Activated CD8-positive, alpha-beta memory T cell treated with anti-CD3 and anti-CD28 coated beads, Interleukin-2, amount 50 U/mL, for 24 hours (primary cell): ENCODE measurements around the gene BGN.

ENCODE experiments used
- DNase-seq: peaks from one replicate; pipeline ENCODE4 v3.0.0-alpha.2; 2020; ENCODE audit errors: extremely low read depth

Gene BGN

DNA sequence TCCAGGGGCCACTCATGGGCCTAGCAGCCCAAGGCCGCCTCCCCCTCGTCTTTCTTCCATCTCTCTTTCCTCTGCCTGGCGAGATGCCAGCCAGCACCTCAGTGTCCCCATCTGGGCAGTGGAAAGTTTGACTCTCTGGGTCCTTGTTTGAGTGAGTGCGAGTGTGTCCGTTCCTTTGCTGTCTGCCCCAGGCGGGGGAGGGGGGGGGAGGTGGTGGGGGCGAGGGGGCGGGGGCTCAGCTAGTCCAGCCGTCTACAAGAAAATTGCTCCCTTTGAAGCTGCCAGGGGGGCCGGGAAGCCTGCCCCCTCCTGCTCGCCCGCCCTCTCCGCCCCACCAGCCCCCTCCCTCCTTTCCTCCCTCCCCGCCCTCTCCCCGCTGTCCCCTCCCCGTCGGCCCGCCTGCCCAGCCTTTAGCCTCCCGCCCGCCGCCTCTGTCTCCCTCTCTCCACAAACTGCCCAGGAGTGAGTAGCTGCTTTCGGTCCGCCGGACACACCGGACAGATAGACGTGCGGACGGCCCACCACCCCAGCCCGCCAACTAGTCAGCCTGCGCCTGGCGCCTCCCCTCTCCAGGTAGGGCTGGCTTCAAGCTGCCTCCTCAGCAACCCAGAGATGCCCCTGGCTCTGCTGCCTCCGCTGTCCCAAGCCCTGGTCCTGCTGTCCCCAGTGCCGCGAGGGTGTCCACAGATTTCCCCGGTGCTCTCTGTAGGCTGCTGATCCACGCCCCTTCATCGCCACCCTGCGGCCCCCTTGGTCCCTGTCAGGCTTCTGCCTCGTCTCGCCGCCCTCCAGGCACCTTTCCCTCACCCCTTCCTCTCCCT is at the start of gene BGN:
Gene BGN (plus strand): TSS at position 440 of the 821 bp plus-strand sequence. CDS start 9,652 bp downstream, outside the sequence.
- no peak for DNase-seq

DNA sequence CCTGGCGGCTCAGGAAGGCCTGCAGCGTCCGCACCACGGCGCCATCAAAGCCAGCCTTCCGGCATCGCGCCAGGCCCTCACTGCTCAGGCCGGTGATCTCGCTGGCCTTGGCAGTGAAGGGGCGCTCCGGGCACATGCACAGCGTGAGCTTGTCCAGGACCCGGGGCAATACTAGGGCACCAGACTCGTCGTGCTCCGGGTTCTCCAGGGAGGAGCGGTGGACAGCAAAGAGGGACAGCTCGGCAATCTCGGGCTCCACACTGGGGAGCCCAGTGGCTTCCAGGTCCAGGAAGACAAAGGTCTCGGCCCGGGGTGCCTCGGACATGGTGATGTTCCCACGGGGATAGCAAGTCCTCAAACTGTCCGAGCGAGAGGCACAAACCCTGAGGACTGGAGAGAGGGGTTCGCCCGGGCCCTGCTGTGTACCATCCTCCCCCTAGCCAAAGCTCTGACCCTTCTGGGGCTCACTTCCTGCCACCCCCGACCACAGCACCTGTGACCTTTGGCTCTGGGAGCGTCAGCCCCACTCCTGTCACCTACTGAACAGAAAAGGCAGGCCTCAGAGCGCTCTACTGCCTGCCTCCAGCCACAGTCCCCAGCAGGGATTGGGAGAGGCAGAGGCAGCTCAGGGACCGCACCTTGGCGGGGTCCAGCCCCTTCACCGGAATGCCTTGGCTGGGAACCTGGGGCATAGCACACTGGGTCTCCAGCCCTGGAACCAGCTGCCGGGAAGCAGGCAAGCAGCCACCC is 49.5 kb upstream of the BGN start:
- DNase-seq: no peak

DNA sequence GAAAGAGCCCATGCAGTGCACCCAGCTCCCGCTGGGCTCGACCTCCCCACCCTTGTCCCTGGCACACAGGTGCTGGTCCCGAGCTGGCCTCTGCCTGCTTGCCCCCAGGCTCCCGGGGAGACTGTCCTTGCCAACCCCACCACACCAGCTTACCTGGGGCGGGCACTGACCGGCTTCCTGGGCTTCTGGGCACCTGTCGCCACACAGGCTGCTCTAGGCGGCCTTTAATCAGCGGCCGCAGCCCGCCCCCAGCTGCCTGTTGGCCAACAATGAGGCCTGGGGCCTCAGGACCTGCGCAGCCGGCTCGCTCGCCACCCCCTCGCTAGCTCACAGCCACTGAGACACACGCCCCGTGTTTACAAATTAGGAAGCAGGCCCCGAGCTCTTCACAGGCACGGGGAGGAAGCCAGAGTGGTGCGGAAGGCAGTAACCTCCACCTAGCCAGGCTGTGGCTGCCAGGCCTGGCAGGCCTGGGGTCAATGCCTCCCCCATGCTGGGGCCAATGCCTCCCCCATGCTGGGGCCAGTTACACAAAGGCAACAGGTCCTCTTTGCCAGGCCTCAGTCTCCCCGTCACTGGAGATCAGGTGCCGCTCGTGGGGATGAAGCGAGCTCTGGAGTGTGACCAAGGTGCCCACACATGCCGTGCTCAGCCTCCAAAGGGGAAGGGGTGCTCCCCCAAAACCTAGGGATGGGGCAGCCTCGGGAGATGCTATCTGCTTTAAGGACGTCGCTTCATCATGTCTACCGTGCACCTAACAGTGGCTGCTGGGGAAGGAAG is 48.7 kb upstream of the BGN start, which contains the start of gene TREX2:
Gene TREX2 (minus strand): TSS at position 201 of the 780 bp plus-strand sequence. CDS start 626 bp downstream, outside the sequence.
- DNase-seq: no peak

DNA sequence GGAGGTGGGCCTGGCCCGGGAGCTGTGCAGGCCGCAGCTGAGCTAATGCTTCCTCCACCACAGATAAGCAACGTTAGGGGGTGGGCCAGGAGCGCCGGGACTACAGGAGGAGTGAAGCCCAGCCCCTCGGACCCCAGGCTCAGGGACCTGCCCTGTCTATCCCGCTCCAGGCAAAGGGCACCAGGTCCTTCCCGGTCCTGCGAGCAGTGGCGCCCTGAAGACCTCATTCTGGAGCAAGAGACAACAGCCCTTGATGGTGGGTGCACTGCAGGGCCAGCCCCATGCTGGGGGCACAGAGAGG is 48.2 kb upstream of the BGN start:
- no peak for DNase-seq

DNA sequence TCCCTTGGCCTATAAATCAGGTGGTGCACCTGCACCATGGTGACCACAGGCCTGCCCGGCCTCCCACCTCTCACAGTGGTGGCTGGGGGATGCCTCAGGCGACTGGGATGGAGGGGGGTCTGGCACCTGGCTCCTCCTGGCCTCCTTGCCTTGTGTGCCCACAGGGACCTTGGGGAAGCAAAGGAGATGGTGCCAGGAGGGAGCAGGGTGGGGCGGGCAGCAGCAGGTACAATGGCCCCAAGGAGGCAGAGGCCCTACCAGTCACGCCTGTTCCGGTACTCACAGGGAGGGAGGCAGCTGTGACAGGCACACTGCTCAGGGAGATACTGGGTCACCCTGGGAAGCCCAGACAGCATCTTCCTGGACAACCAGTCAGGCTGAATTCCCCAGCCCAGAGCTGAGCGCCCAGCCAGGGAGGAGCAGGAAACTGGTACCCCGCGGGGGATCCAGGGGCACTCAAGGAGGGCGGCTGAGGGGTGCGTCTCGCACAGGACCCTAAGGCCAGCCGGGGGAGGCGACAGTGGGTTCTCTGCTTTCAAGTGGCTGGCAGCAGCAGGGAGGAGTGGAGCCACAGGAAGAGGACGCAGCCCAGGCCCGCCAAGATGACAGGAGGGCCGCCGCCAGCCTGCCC is 47.7 kb upstream of the BGN start:
- no peak for DNase-seq

DNA sequence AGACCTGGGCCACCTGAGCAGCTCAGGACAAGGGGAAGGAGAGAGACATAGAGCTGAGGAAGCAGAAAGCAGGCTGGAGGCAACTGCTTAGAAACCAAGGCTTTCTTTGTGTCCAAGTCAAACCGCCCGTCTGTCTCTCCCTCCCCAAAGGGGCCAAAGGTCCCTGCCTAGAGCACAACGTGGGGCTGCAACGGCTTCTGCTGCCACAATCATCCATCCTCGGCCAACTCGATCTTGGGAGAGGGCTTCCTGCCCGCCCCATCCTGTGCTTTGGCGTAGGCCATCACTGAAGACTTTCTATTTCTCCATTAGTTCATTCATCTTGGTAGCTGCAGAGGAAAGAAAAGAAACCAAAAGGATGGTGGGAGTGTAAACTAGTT is 47.2 kb upstream of the BGN start:
- no peak for DNase-seq

DNA sequence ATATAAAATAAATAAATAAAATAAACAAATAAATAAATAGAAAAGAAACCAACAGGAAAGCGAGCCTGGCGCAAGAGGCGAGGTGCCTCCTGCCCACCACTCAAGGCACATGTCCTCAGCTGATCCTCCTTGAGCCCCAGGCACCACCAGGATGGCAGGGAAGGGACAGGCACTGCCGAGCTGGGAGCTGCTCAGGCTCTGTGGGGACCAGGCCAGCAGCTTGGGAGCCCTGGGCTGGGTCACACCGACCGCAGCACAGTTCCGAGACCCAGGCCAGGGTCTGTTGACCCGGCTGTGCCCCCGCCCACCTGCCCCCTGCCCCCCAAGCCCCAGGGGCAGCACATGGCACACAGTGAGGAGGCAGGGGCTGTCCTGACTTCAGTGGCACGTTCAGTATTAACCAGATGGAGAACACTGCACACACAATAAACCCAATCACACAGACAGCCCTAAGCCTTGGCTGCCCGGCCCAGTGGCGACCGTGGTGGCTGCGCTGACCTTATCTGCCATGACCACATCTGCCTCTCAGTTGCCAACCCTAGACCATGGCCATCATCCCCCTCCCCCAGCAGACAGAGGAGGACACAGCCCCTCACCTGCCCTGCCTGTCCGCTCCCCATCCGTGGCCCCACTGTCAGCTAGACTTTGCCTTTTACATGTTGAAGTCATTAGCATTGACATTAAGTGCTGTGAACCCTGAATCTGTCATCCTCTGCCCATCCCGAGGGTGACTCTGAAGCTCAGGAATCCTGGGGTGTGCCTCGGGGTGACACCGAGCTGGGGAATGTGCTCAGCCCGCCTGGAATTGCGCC is 46.0 kb upstream of the BGN start:
- DNase-seq: no peak

DNA sequence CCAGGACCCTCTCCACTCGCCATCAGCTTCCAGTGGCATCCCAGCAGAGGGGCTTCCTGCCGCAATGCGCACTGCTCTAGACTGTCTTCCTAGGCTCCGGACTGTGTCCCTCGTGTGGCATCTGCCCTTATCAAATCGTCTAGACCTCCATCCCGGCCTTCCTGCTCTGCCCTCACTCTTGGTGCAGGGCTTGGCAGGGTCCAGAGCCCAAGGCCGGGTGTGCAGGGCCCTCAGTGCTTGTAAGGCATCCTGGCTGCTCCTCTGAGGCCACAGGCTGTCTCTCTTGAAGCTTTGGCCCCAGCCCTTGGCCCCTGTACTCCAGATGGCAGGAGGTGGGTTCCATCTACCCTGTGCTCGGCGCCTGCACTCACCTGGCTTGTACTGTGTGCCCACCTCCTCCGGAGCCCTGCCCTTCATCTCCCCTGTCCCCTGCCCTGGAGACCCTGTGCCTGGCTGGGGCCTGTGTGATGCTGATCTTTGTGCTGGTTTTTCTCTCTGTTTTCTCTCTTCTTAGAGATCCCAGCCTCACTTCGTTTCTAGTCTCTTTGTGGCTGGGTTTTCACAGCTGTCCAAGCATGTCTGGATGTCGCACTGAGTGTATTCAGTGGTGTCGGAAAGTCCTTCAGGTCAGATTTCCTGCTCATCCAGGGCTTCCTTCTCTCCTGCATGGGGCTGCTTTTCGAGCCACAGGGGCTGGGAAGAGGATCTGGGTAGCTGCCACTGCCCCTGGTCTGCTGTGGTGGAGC is 45.2 kb upstream of the BGN start:
- DNase-seq: no peak

DNA sequence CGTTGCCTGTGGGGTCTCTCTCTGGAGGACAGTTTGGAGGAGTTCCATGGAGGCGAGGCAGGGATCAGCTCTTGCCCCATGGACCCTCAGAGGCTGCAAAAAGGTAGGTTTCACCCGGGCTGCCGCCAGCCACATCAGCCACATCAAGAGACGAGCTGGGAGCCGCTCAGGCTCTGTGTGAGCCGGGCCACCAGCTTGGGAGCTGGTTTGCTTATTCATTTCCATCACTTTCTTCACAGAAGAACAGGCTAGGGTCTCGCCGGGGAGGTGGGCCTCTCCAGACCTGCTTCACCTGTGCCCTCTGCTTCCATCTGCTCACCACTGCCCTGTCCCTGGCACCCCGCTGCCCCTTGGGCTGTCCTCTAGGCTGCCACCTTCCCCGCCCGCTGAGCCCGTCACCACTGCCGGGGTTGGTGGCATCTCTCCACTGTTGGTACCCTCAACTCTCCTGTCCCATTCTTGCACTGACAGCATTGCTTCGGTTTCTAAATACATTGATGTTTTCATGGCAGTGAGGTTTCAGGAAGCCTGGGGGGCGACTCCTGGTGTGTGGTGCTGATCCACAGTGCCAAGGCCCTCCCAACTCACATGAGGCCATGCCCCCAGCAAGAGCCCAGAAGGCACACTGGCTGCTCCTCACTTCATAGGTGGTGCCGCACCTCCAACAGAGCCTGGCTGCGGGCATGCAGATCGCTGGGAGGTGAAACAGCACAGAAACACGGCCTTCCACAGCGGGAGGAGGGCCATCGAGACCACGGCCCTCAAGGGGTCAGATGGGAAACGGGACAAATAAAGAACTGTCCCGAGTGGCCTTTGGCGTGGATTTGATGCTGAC is 44.4 kb upstream of the BGN start:
- no peak for DNase-seq

DNA sequence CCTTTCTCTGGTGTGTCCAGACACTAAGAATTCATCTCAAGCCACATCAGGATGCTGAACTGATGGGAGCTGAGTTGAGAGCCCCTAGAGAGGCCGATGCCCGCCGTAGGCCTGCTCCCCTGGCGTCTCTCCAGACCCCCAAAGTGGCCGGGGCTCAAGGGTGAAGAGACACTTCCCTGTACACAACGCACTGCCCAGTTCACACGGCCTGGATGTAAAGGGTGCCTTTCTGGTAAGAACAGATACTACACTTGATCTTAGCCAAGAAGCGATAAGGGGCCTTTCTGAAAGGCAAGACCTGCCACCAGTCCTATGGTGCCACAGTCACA is 43.9 kb upstream of the BGN start:
- no peak for DNase-seq

DNA sequence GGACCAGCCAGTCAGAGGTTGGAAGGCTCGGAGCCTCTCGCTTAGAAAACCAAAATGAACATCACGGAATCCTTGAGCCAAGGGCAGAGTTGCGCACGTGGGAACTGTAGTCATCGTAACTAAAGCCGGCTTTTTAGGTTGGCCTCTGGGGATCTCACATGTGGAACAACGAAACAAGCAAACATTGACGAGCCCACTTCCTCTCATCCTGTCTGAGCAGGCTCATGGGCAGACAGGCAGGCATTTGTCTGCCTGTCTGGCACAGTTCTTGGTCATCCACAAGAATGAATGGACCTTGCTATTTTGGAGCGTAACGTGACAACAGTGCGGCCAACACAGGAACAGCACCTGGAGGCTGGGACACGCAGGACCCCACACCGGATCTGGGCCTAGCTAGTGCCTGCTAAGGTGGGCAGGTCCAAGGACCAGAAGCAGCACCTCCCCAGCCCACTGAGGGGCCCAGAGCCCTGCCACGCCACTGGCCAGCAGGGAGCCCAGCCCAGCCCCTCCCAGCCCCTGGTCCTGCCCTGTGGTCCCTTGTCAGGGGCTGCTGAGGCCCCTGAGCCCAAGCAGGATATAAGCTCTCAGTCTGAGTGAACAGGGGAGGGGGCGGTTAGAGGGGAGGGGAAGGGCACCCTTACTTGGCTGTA is 39.8 kb upstream of the BGN start:
- no peak for DNase-seq

DNA sequence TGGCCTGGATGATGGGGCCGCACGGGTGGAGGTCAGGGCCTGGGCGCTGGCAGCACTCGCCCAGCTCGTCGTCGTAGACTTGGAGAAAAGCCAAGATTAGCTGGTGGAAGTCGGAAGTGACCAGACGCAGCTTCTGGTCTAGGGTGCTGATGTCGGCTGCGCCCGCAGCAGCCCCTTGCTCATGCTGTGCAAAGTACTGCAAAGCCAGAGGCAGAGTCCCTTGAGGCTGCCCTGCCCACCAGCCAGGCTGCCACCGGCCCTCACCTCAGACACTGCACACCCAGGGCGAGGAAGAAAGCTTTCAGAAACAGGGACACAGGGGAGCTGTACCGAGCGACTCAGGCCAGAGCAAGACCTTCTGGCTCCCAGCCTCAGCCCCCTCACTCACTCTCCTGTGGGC is 39.2 kb upstream of the BGN start:
- no peak for DNase-seq

DNA sequence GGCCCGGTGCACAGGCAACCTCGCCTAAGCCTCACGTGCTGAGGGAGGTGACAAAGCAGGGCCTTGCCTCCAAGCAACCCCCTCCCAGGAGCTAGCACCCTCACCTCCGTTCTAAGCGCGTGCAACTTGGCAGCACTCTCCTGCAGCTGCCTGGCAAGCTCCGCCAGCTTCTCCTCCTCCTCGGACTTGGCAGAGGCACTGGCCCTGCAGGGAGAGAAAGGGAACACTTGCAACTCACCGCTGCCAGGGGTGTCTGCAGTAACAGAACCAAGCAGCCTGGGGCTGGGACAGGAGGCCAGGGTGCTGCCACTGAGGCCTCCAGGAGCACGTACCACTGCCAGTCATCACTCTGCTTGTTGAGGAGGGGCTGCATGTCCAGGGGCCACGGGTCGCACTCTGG is 38.6 kb upstream of the BGN start:
- DNase-seq: no peak

DNA sequence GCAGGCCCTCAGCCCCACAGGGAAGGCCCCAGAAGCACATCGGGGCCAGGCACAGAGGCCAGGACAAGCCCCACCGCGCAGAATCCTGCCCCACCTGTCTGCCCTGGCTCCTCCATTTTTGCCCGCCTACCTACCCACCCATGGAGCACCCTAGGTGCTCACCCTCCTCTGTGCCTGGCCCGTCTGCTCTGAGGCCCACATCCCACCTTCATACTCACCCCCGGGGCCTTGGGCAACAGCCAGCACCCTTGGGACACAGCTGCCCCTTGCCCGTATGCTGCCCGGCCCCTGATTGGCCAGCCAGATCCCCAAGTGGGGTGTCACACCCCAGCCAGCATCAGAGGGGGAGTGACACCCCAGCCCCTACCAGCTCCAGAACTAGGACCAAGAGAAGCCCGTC is 38.1 kb upstream of the BGN start:
- DNase-seq: no peak

DNA sequence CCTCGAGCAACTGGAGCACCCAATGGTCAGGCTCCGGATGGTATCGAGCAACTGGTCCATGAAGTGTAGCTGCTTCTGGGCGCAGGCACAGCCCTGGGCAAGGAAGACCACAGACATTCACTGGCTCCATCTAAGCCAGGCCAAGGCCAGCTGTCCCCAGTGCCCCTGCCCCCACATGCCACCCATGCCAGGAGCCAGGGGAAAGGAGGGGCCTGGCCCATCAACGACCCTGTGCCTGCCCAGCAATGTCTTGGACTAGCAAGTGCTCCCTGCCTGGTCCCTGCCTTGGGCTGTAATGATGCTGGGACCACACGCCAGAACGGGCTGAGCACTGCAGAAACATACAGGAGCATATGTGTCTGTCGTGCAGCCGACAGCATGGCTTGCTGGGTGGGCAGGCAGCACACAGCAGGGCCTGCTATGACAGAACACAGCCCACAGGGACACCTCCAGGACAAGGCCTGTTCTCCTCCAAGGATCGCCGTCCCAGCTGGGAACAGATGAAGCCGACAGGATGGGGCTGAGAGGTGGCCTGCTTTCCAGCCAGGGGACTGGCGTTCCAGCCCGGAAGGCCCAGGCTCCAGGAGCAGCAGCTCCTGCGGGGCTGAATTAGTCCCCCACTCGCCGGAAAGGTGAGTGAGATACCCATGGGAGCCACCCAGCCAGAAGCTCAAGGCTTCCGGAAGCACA is 37.5 kb upstream of the BGN start:
- no peak for DNase-seq

DNA sequence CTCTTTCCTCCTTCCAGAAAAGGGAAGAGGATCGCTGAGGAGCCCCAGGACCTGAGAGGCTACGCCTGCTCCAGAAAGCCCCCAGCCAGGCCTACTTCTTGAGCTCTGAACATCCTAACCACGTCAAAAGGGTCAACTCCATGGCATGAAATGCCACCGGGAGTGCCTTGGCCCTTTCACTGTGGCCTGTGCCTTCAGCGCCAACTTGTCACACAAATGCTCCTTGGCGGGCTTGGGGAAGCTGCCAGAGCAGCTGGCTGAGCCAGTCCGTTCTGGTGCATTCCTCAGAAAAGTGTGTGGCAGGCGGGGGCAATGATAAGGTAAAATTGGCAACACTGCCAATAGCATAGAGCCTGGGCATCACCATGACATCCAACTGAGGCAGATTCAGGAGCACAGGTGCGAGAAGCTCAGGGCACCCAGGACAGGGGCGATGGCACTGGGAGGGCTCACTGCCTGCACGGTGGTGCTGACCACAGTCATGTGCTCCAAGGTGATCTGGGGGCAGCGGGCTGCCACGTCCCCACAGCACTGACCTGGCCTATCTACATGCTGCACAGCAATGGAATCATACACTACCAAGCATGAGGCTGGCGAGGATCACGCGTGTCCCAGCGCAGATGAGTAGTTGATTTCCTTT is 36.8 kb upstream of the BGN start:
- DNase-seq: no peak

DNA sequence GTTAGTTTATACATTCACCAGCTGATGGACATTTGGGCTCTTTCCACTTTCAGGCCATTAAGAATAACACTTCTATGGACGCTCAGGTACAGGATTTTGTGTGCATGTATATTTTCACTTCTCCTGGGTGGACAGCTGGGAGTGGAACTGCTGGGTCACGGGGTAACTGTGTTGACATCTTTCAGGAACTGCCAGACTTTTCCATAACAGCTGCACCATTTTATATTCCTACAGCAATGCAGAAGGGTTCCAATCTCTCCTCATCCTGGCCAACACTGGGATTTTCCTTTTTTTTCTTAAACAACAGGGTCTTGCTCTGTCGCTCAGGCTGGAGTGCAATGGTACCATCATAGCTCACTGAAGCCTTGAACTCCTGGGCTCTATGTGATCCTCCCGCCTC is 36.3 kb upstream of the BGN start:
- no peak for DNase-seq

DNA sequence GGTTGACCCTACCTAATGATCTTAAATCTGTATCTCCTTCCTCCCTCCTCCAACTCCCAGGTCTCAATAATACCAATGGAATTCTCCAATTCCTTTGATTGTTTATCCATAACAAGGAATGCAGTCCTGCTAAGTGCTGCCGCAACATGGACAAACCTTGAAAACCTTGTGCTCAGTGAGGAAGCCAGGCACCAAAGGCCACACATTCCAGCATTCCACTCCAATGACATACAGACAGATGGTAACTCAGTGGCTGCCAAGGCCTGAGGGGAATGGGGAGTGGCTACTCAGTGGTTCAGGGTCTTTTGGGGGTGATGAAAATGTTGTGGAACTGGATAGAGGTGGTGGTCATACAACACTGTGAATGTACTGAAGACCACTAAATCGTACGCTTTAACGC is 34.8 kb upstream of the BGN start:
- no peak for DNase-seq
